NCI-H187 (cell line): ENCODE measurements around the gene MAGEB17.

Experiments used
- DNase-seq, 2 experiments: peaks; one replicate each; lab custom pipeline; 2025; lab: John Stamatoyannopoulos, UW

Gene MAGEB17

GRCh38 chrX:16210061-16210460 is 42.8 kb downstream of the MAGEB17 start:
- no peak for DNase-seq

GRCh38 chrX:16212024-16212423 is 44.7 kb downstream of the MAGEB17 start:
- DNase-seq: no peak

DNA sequence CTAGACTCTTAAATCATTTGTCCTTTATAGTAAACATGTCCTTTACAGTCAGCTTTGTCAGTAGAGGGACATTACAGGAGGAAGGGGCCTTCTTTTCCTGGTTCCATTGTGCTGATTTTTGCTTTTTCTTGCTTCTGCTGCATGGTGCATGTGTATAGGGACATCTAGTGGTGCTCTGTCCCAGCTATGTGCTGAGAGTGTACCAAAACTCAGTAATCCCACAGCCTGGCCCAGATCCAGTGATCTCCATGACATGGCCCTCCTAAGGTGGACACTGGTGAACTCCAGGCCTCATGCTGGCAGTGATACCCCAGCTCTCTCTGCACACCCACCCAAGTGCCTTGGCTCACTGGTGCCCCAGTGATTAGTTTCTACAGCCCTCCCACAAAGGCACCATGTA is 45.2 kb downstream of the MAGEB17 start:
- no peak for DNase-seq

DNA sequence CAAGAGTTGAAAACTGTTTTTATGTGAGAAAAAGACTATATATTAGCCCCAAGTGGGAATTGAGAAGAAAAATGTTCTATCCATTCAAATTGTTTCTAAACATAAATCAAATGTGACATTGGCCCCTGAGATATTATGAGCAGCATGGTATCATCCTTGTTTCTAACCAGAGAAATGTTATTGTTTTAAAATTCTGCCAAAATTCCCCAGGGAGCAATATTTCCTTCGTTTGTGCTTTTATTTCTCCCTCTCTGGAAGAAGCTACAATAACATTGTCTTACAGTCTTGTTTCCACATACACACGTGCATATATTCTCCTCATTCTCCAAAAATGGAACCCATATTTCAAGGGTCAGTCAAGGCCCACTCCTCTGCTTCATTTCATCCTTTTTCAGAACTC is 46.7 kb downstream of the MAGEB17 start:
- no peak for DNase-seq

GRCh38 chrX:16215660-16216059 is 48.4 kb downstream of the MAGEB17 start:
- no peak for DNase-seq
